Ramos (cell line): ENCODE measurements around the gene DOK1.

Experiments
- in situ Hi-C: fragments of 300-500 bp; cut with MboI; formaldehyde crosslinking; loops from one replicate; pipeline ENCODE4 v1.14.3; 2022; ENCODE audit warnings: low sequenced_read_pairs; ENCODE audit not compliant: unreplicated experiment

The DOK1 gene

GRCh38 chr2:74564222-74564621, 9.7 kb downstream of the DOK1 start:
- in situ Hi-C loops: no loop called here

- in situ Hi-C loops: no loop called here
Measured at GRCh38 chr2:74566076-74566753, 11.7 kb downstream of the DOK1 start.

- in situ Hi-C loops: no loop called here
Measured at GRCh38 chr2:74566754-74567085, 12.2 kb downstream of the DOK1 start.

- in situ Hi-C loops: no loop called here
Measured at GRCh38 chr2:74567881-74568280, 13.4 kb downstream of the DOK1 start.

GRCh38 chr2:74569686-74570085, 15.2 kb downstream of the DOK1 start:
- in situ Hi-C loops: no loop called here

- in situ Hi-C loops: no loop called here
Measured at GRCh38 chr2:74571058-74571457, 16.5 kb downstream of the DOK1 start.

- in situ Hi-C loops: no loop called here
Measured at GRCh38 chr2:74572178-74572925, 17.8 kb downstream of the DOK1 start.

GRCh38 chr2:74573747-74574562, 19.4 kb downstream of the DOK1 start:
- in situ Hi-C loops: no loop called here

GRCh38 chr2:74575320-74575719, 20.8 kb downstream of the DOK1 start:
- in situ Hi-C loops: no loop called here

- in situ Hi-C loops: no loop called here
Measured at GRCh38 chr2:74576211-74576862, 21.8 kb downstream of the DOK1 start.

GRCh38 chr2:74576863-74577229, 22.3 kb downstream of the DOK1 start:
- in situ Hi-C loops: no loop called here

GRCh38 chr2:74577448-74577847, 22.9 kb downstream of the DOK1 start:
- in situ Hi-C loops: no loop called here

GRCh38 chr2:74578408-74578807, 23.9 kb downstream of the DOK1 start:
- in situ Hi-C loops: no loop called here

GRCh38 chr2:74581463-74581862, 26.9 kb downstream of the DOK1 start:
- in situ Hi-C loops: no loop called here

GRCh38 chr2:74582184-74582583, 27.7 kb downstream of the DOK1 start:
- in situ Hi-C loops: no loop called here

GRCh38 chr2:74583504-74583903, 29.0 kb downstream of the DOK1 start:
- in situ Hi-C loops: no loop called here

GRCh38 chr2:74584088-74584645, 29.6 kb downstream of the DOK1 start:
- in situ Hi-C loops: no loop called here

- in situ Hi-C loops: no loop called here
Measured at GRCh38 chr2:74585406-74586185, 31.1 kb downstream of the DOK1 start.

- in situ Hi-C loops: no loop called here
Measured at GRCh38 chr2:74587664-74588277, 33.3 kb downstream of the DOK1 start.
